Trophoblast cell (in vitro differentiated cells and primary cell): ENCODE results near the gene DERA.

Experiments
- DNase-seq, 2 donors: peaks; one replicate each; pipeline ENCODE4 v3.0.0-alpha.2; 2016
- H2AFZ ChIP-seq: 2 replicates; pipeline ENCODE4 v1.6.1; 2013; ENCODE audit warnings: low read length, moderate library complexity, mild to moderate bottlenecking; ENCODE audit not compliant: insufficient read depth, poor library complexity
- H2AK5ac ChIP-seq: 2 replicates; pipeline ENCODE4 v1.6.1; 2013; ENCODE audit warnings: mild to moderate bottlenecking, low read length
- H2BK120ac ChIP-seq: 2 replicates; pipeline ENCODE4 v1.6.1; 2013; ENCODE audit warnings: low read length, mild to moderate bottlenecking, moderate library complexity; ENCODE audit not compliant: insufficient read depth, poor library complexity
- H2BK12ac ChIP-seq: 2 replicates; pipeline ENCODE4 v1.6.1; 2013; ENCODE audit warnings: mild to moderate bottlenecking, low read length, moderate library complexity
- H2BK5ac ChIP-seq: 2 replicates; pipeline ENCODE4 v1.6.1; 2013; ENCODE audit warnings: low read length, low read depth, moderate library complexity, mild to moderate bottlenecking; ENCODE audit not compliant: poor library complexity
- H3K14ac ChIP-seq: 2 replicates; pipeline ENCODE4 v1.6.1; 2013; ENCODE audit warnings: mild to moderate bottlenecking, low read length
- H3K18ac ChIP-seq: 2 replicates; pipeline ENCODE4 v1.6.1; 2013; ENCODE audit warnings: mild to moderate bottlenecking, low read length
- H3K23ac ChIP-seq: 2 replicates; pipeline ENCODE4 v1.6.1; 2013; ENCODE audit warnings: low read length
- H3K27ac ChIP-seq: 2 replicates; pipeline ENCODE4 v1.5.1; 2013; ENCODE audit warnings: low read depth, mild to moderate bottlenecking, inconsistent platforms, low read length, moderate library complexity
- H3K27me3 ChIP-seq: 2 replicates; pipeline ENCODE4 v1.6.1; 2013; ENCODE audit warnings: inconsistent platforms, mild to moderate bottlenecking, low read length, moderate library complexity; ENCODE audit not compliant: insufficient read depth
- H3K36me3 ChIP-seq, 2 experiments: 1 replicate in 1 of 2; 2 replicates in 1 of 2; pipeline ENCODE4 v1.6.1; 2013; ENCODE audit warnings: low read length in 2 of 2, mild to moderate bottlenecking in 2 of 2, moderate library complexity in 1 of 2; ENCODE audit not compliant: insufficient read depth in 2 of 2, control insufficient read depth in 1 of 2
- H3K4ac ChIP-seq: 2 replicates; pipeline ENCODE4 v1.6.1; 2013; ENCODE audit warnings: low read depth, mild to moderate bottlenecking, low read length, moderate library complexity
- H3K4me1 ChIP-seq, 2 experiments: 1 replicate in 1 of 2; 2 replicates in 1 of 2; pipeline ENCODE4 v1.6.1; 2013; ENCODE audit warnings: low read length in 2 of 2, mild to moderate bottlenecking in 2 of 2, moderate library complexity in 1 of 2; ENCODE audit not compliant: insufficient read depth in 2 of 2, control insufficient read depth in 1 of 2
- H3K4me2 ChIP-seq: 2 replicates; pipeline ENCODE4 v1.6.1; 2013; ENCODE audit warnings: inconsistent platforms, mild to moderate bottlenecking, low read length, moderate library complexity
- H3K4me3 ChIP-seq: 2 replicates; pipeline ENCODE4 v1.5.1; 2013; ENCODE audit warnings: mild to moderate bottlenecking, low read depth, low read length, inconsistent platforms
- H3K79me1 ChIP-seq: one replicate; pipeline ENCODE4 v1.6.1; 2013; ENCODE audit warnings: low read length
- H3K79me2 ChIP-seq: 2 replicates; pipeline ENCODE4 v1.6.1; 2013; ENCODE audit warnings: low read length, mild to moderate bottlenecking; ENCODE audit not compliant: control insufficient read depth, insufficient read depth, poor library complexity
- H3K9ac ChIP-seq: 2 replicates; pipeline ENCODE4 v1.6.1; 2013; ENCODE audit warnings: mild to moderate bottlenecking, low read length
- H3K9me3 ChIP-seq: 2 replicates; pipeline ENCODE4 v1.6.1; 2013; ENCODE audit warnings: low read depth, mild to moderate bottlenecking, control low read depth, inconsistent platforms, low read length; ENCODE audit not compliant: insufficient read depth
- H4K12ac ChIP-seq: 2 replicates; pipeline ENCODE4 v1.6.1; 2013; ENCODE audit warnings: low read depth, mild to moderate bottlenecking, low read length, moderate library complexity
- H4K8ac ChIP-seq: 2 replicates; pipeline ENCODE4 v1.6.1; 2013; ENCODE audit warnings: low read depth, mild to moderate bottlenecking, low read length, moderate library complexity
- H4K91ac ChIP-seq: one replicate; pipeline ENCODE4 v1.6.1; 2013; ENCODE audit warnings: low read depth, mild to moderate bottlenecking, low read length, moderate library complexity
- WGBS: extraction: QIAGEN DNeasy Blood & Tissue Kit; methylation state at CpG from one replicate; pipeline ENCODE4 v1.1.7; 2013; ENCODE audit warnings: missing lambda C conversion rate; ENCODE audit not compliant: insufficient read length, insufficient coverage; ENCODE audit errors: extremely low coverage; 5-methylcytosine and 5-hydroxymethylcytosine counted together

Gene DERA

GRCh38 chr12:16074894-16075293, 163.8 kb downstream of the DERA start:
- H3K4me2 ChIP-seq: no peak overlapping the region
- H3K14ac ChIP-seq: no peak overlapping the region
- H2BK5ac ChIP-seq: no peak overlapping the region
- H4K91ac ChIP-seq: no peak overlapping the region
- no peaks in the 10 kb centered on the region for H3K4me1 ChIP-seq
- H3K23ac ChIP-seq: no peak overlapping the region
- no peaks in the 10 kb centered on the region for H3K79me1 ChIP-seq
- H3K4ac ChIP-seq: no peak overlapping the region
- H3K27me3 ChIP-seq: no peaks in the 10 kb centered on the region
- H2AK5ac ChIP-seq: no peak overlapping the region
- H4K8ac ChIP-seq: no peak overlapping the region
- no CpG with 5 or more reads among the region's 2 CpGs for WGBS
- H2BK120ac ChIP-seq: no peak overlapping the region
- H4K12ac ChIP-seq: no peak overlapping the region
- no peaks in the 10 kb centered on the region for H3K9me3 ChIP-seq
- H3K18ac ChIP-seq: no peak overlapping the region
- H3K27ac ChIP-seq: no peak overlapping the region
- no peaks in the 10 kb centered on the region for H3K79me2 ChIP-seq
- no peak for DNase-seq
- no peak overlapping the region for H3K9ac ChIP-seq
- H3K36me3 ChIP-seq: no peaks in the 10 kb centered on the region
- no peak overlapping the region for H3K4me3 ChIP-seq
- no peak overlapping the region for H2BK12ac ChIP-seq
- no peak overlapping the region for H2AFZ ChIP-seq

- H4K91ac ChIP-seq: no peak overlapping the region
- no peak overlapping the region for H3K4me2 ChIP-seq
- no peak overlapping the region for H4K12ac ChIP-seq
- H3K27ac ChIP-seq: no peak overlapping the region
- no peak overlapping the region for H2BK12ac ChIP-seq
- no peak overlapping the region for H4K8ac ChIP-seq
- H3K4me1 ChIP-seq: no peaks in the 10 kb centered on the region
- DNase-seq: no peak
- H3K4me3 ChIP-seq: no peak overlapping the region
- no peaks in the 10 kb centered on the region for H3K9me3 ChIP-seq
- H3K18ac ChIP-seq: no peak overlapping the region
- H2BK120ac ChIP-seq: no peak overlapping the region
- no peaks in the 10 kb centered on the region for H3K79me2 ChIP-seq
- H2AFZ ChIP-seq: no peak overlapping the region
- no peak overlapping the region for H2BK5ac ChIP-seq
- H3K9ac ChIP-seq: no peak overlapping the region
- H3K36me3 ChIP-seq: no peaks in the 10 kb centered on the region
- H3K23ac ChIP-seq: no peak overlapping the region
- no peak overlapping the region for H3K4ac ChIP-seq
- no peaks in the 10 kb centered on the region for H3K79me1 ChIP-seq
- no peak overlapping the region for H3K14ac ChIP-seq
- WGBS: no CpG with 5 or more reads among the region's 1 CpG
- H2AK5ac ChIP-seq: no peak overlapping the region
- no peaks in the 10 kb centered on the region for H3K27me3 ChIP-seq
Measured at GRCh38 chr12:16075887-16076286, 164.8 kb downstream of the DERA start.

GRCh38 chr12:16076557-16076956, 165.4 kb downstream of the DERA start:
- Histone ChIP-seq H2BK120ac (no peak overlapping the region), H3K4me1 (no peaks in the 10 kb centered on the region), H4K8ac (no peak overlapping the region), H3K14ac (no peak overlapping the region), H3K18ac (no peak overlapping the region), H3K4ac (no peak overlapping the region), H4K91ac (no peak overlapping the region), H3K23ac (no peak overlapping the region), H3K27ac (no peak overlapping the region), H3K79me1 (no peaks in the 10 kb centered on the region), H4K12ac (no peak overlapping the region), H2BK12ac (no peak overlapping the region), H2AFZ (no peak overlapping the region), H3K4me3 (no peak overlapping the region), H3K9me3 (no peaks in the 10 kb centered on the region), H3K79me2 (no peaks in the 10 kb centered on the region), H3K9ac (no peak overlapping the region), H3K36me3 (no peaks in the 10 kb centered on the region), H2AK5ac (no peak overlapping the region), H3K27me3 (no peaks in the 10 kb centered on the region), H3K4me2 (no peak overlapping the region), H2BK5ac (no peak overlapping the region)
- peak in 1 of 2 donors; percentile 51 for DNase-seq
- no CpG with 5 or more reads among the region's 2 CpGs for WGBS

- H2AK5ac ChIP-seq: no peak overlapping the region
- no peaks in the 10 kb centered on the region for H3K79me1 ChIP-seq
- no peak overlapping the region for H2BK12ac ChIP-seq
- H4K91ac ChIP-seq: no peak overlapping the region
- H4K8ac ChIP-seq: no peak overlapping the region
- no peak for DNase-seq
- H3K14ac ChIP-seq: no peak overlapping the region
- no peak overlapping the region for H3K18ac ChIP-seq
- no peak overlapping the region for H2AFZ ChIP-seq
- no peaks in the 10 kb centered on the region for H3K9me3 ChIP-seq
- no peak overlapping the region for H3K9ac ChIP-seq
- H3K4me2 ChIP-seq: no peak overlapping the region
- no peak overlapping the region for H2BK120ac ChIP-seq
- no peak overlapping the region for H2BK5ac ChIP-seq
- no peaks in the 10 kb centered on the region for H3K36me3 ChIP-seq
- no CpG with 5 or more reads among the region's 1 CpG for WGBS
- H3K4me1 ChIP-seq: no peaks in the 10 kb centered on the region
- H3K23ac ChIP-seq: no peak overlapping the region
- H3K27ac ChIP-seq: no peak overlapping the region
- no peaks in the 10 kb centered on the region for H3K27me3 ChIP-seq
- H4K12ac ChIP-seq: no peak overlapping the region
- H3K4ac ChIP-seq: no peak overlapping the region
- no peaks in the 10 kb centered on the region for H3K79me2 ChIP-seq
- no peak overlapping the region for H3K4me3 ChIP-seq
Measured at GRCh38 chr12:16076970-16077522, 165.9 kb downstream of the DERA start.
